HG03558 (cell line): ENCODE data around the gene AKR1C8.
"Not testable (repeated sequence)": the region's sequence is repeated elsewhere in the genome, so short reads cannot be mapped to it uniquely, and the experiment has no call there.

Experiments
- ATAC-seq: cut with Tn5 transposase; IDR thresholded peaks from one replicate; pipeline ENCODE4 v1.9.1; 2021; ENCODE audit warnings: moderate number of reproducible peaks; ENCODE audit not compliant: unreplicated experiment; ENCODE audit errors: extremely low read depth

Gene AKR1C8

DNA sequence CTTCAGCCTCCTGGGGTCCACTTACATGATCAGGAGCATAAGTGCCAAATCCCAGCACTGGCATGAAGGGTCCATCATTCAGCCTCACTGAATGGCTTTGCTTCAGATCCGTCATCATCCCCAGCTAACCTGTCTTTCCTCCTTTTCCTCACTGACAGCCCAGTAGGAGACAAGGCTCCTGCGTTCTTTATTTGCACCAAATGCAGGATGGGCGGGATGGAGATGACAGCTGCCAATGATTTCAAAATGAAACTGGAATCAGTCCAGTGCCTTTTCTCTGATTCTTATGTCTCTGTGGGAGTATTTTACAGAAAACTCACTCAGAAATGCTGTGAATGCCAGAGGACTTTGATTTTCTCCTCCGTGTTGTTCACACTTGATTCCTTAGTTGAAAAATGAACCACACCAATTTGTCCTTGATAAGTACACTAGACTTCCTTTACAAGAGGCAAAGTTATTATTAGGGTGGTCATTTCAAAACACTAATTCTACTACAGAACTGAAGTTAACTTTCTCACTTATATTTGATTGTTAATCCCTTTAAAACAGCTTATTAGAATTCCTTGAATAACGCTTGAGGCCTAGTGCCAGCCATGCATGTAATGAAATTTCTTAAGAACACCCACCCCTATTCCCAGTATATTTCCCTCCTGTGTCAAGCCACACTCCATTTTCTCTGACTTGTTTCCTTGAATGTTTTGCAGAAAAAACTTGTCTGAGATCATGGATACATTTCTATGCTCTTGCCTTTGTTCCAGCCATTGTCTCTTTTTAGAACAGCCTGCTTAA, at the start of gene AKR1C8:
AKR1C8 (minus strand) TSS at position 164 of the 789 bp plus-strand sequence; CDS start at position 118, 46 bp downstream.
- no peak for ATAC-seq

DNA sequence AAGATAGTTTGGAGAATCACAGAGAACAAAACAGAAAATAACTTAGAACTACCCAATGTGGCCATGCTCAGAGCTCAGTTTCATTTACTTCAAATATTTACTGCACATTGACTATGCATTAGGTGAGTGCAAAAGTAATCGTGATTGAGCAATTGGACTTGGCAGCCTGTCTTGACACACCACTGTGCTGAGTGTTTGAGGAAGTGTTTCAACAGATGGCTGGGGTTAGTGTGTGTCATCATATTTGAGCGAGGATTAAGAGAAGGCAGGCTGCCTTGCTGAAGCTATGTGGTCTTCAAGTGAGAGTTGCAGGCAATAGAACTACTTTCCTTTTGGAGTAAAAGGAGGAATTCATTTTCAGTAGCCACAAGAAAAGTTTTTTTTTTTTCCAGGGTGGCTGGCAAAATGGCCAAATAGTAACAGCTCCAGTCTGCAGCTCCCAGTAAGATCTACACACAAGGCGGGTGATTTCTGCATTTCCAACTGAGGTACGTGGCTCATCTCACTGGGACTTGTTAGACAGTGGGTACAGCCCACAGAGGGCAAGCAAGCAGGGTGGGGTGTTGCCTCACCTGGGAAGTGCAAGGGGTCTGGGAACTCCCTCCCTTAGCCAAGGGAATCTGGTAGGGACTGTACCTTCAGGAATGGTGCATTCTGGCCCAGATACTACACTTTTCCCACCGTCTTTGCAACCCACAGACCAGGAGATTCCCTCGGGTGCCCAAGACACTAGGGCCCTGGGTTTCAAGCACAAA, 49.3 kb upstream of the AKR1C8 start:
- ATAC-seq, result no peak

DNA sequence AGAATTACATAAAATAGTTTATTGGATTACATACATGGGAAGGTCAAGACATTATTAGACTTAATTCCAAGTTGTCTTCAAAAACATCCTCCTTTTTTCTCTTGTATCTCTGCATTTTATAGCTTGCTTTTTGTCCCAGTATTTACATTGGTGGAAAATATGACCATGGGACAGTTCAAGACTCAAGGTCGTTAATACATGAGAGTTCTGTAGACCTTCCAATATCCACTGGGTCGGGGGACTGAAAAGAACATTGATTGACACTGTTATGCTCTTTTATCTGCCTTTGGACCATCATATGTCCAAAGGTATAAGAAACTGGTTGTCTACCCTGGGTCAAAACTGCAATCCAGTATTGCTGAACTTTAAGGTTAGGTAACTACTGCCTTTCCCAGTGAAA, 48.4 kb upstream of the AKR1C8 start:
- ATAC-seq, result no peak

DNA sequence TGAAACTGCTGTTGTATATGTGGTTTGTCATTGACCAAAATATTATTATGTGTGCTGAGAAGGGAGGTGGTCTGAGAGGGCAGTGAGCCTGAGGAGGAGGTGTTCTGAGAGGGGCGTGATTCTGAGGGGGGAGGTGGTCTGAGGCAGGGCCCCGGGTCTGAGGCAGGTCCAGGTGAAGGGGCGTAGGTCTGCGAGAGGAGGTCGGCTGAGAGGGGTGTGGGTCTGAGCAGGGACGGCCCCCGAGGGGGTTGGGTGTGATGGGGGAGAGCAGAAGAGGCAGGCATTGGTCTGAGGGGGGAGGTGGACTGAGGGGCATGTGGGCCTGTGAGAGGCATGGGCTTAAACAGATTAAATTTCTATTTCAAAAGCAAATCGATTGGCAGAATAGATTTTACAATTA, 44.1 kb upstream of the AKR1C8 start:
- no peak for ATAC-seq

DNA sequence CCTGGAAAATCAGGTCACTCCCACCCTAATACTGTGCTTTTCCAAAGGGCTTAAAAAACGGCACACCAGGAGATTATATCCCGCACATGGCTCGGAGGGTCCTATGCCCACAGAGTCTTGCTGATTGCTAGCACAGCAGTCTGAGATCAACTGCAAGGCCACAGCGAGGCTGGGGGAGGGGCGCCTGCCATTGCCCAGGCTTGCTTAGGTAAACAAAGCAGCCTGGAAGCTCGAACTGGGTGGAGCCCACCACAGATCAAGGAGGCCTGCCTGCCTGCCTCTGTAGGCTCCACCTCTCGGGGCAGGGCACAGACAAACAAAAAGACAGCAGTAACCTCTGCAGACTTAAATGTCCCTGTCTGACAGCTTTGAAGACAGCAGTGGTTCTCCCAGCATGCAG, 38.0 kb upstream of the AKR1C8 start:
- not testable (repeated sequence) for ATAC-seq

DNA sequence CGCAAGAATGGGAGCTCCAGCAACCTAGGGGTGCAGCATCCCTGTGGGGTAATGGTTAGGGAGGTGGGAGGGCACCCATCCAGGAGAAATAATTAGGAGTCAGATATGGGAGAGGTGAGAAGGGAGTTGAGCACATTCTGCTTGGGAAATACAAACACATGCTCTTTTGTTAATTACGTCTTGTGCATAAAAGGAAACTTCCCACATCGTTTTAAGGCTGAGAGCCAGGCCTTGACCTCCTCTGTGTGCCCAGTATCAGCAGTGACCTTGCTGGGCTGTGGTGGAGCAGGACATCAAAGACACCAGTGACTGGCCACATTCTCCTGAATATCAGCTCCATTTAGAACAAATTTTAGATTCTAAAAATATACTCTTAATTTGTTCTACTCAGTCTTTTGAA, 34.3 kb upstream of the AKR1C8 start:
- no peak for ATAC-seq

DNA sequence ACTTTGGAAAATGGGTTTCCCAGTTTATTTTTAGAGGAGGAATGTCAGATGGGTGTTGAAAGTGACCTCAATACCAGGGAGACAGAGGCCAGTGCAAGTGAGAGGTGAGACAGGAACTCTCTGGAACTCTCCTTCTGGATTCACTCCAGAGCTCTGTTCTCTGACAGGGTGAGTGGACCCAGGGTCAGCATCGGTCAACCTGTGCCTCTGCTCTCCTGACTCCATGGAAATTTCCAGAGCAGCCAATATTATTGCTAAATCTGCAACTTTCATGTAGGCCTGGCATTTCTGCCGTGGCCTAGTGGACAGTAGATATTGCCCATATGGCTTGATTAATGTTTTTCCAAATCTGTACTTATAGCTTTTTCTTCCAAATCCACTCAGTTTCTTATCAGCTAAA, 31.9 kb upstream of the AKR1C8 start:
- no peak for ATAC-seq

DNA sequence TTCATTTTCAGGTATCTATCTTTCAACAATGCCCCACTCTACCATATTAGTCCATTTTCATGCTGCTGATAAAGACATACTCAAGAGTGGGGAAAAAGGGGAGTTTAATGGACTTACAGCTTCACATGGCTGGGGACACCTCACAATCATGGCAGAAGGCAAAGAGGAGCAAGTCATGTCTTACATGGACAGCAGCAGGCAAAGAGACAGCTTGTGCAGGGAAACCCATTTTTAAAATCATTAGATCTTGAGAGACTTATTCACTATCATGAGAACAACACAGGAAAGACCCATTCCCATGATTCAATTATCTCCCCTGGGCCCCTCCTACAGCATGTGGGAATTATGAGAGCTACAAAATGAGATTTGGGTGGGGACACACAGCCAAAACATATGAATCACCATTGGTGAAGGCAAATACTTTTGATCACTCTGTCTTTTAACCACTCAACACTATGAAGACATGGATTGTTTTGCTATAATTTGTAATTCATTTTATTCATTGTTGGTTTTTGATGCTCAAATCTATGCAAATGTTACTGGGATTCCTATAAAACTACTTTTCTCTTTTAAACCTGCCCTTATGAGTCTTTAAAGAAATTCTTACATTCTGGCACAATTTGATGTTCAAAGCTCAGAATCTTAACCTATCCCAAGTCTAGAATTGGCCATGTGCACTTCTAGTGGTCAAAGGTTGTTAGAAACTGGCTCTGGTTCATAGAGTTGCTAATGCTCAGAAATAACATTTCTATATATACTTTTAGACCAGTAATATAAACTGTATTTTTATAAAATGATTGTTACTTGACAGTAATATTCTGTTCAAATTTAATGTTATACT, 27.0 kb upstream of the AKR1C8 start:
- no peak for ATAC-seq

DNA sequence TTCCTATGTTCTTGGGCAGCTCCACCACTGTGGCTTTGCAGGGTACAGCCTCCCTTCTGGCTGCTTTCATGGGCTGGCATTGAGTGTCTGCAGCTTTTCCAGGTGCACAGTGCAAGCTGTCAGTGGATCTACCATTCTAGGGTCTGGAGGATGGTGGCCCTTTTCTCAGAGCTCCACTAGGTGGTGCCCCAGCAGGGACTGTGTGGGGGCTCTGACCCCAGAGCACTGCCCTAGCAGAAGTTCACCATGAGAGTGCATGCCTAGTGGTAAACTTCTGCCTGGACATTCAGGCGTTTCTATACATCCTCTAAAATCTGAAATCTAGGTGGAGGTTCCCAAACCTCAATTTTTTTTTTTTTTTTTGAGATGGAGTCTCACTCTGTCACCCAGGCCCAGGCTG, 25.3 kb upstream of the AKR1C8 start:
- ATAC-seq, result not testable (repeated sequence)

DNA sequence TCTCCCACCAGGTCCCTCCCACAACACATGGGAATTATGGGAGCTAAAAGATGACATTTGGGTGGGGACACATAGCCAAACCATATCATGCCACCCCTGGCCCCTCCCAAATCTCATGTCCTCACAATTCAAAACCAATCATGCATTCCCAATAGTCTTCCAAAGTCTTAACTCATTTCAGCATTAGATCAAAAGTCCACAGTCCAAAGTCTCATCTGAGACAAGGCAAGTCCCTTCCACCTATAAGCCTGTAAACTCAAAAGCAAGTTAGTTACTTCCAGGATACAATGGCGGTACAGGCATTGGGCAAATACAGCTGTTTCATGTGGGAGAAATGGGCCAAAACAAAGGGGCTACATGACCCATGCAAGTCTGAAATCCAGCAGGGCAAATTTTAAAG, 24.8 kb upstream of the AKR1C8 start:
- not testable (repeated sequence) for ATAC-seq

DNA sequence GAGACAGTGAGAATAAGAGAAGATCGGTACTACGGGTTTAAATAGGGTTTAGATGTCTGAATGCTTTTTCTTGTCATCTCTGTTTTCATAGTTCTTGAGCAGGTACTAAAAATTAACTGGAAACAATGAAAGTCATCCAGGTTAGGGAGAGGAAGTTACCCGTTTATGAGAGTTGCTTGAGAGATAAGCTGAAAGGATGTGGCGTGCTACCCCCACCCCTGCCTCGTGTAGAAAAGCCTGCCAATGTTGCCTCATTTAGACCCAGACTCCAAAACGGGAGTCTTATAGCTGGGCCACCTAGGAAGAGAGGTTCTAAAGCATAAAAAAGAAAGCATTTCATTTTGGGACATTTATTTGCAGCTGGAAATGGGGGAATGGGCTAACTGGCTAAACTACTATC, 21.8 kb upstream of the AKR1C8 start:
- no peak for ATAC-seq

DNA sequence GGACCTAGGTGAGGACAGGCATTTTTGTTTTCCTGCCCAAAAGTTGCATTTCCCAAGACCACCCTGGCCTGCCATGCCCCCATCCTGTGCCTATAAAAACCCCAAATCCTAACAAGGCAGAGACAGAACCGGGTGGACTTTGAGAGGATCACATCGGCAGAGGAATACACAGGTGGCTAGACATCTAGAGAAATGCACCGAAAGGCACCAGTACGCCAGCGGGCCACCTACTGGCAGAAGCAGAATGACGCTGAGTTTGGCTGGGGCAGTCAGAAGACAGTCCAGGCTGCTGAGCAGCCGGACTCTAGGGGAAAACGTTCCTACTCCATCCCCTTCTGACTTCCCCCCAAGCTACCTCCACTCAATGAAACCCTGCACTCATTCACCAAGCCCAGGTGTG, 14.4 kb upstream of the AKR1C8 start:
- ATAC-seq, result no peak

DNA sequence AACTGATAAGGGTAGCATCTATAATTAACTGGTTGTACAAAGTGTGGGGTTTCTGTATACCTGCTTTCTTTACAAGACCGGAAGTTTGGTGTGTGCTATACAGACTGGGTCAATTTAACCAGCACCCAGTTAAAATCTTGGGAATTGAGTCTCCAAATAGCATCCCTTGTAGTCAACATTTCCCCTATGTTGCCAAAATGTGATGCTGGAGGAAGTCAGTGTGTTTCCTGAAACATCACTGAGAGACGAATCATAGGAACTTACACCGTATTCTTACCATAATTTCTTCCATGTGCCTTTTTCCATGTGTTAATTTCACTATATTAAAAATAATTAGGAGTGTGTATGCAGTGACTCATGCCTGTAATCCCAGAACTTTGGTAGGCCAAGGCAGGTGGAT, 13.4 kb upstream of the AKR1C8 start:
- ATAC-seq, result no peak

DNA sequence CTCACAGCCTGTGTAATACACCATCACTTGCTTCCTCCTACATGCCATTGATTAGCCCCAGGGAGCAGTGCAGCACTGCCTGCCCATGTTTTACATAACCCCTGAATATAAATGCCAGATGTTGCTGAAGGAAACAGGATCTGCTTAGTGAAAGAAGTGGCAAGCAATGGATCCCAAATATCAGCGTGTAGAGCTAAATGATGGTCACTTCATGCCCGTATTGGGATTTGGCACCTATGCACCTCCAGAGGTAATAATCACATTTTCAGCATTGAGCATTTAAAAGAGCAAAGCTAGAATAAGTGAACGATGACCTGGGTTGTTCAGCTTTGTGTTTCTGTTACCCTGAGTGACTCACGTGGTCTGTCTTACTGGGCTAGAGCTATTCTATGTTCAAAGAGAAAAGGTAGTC, 11.8 kb upstream of the AKR1C8 start, which contains the start of gene AKR1C4:
AKR1C4 (plus strand) TSS at position 136 of the 412 bp plus-strand sequence; CDS start at position 167, 31 bp downstream.
- no peak for ATAC-seq

DNA sequence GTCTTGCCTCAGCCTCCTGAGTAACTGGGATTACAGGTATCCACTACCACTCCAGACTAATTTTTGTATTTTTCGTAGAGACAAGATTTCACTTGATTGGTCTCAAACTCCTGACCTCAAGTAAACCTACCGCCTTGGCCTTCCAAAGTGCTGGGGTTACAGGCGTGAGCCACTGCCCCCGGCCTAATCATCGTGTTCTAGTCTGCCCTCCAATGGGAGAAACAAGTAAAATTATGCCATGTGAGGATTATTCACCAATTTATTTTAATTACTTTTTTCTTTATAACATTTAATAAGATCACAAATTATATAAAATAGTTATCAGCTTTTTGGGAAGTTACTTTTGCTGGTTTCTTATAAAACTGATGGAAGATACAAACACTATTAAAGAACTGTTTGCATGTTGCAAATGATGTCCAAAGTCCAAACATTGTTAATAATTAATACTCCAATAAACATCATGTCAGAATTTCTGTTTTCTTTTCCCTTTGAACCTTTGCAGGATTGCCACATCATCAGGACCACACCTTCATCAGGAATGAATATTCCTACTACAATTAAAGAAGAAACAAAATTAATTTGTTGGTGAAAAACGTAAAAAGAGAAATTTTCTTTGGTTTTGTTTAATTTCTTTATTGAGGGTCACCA, 10.9 kb upstream of the AKR1C8 start:
- ATAC-seq, result no peak

DNA sequence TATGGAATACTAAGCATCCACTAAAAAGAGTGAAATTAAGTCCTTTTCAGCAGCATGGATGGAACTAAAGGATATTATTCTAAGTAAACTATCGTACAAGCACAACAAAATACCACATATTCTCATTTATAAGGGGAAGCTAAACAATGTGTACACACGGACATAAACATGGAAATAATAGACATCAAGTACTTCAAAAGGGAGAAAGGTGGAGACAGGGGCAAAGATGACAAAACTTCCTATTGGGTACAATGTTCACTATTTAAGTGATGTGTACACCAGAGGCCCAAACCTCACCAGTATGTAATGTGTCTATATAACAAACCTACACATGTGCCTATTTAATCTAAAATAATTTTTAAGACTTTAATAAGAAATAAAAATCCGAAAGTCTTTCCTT, 9.5 kb upstream of the AKR1C8 start:
- no peak for ATAC-seq

DNA sequence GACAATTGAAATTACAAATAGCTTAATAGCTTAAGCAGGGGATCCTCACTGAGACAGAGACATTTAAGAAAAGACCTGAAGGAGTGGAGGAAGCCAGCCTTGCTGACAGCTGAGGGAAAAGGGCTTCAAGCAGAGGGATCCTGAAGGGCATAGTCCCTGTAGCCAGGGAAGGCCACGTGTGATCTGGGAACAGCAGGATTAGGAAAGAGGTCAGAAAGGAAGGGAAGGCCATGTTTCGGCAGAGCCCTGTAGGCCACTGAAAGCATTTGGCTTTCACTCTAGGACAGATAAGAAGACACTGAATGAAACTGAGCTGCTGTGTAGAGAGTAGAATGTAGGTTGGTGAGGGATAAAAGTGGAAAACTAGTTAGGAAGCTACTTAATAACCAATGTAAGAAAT, 3.4 kb upstream of the AKR1C8 start:
- ATAC-seq, result no peak

DNA sequence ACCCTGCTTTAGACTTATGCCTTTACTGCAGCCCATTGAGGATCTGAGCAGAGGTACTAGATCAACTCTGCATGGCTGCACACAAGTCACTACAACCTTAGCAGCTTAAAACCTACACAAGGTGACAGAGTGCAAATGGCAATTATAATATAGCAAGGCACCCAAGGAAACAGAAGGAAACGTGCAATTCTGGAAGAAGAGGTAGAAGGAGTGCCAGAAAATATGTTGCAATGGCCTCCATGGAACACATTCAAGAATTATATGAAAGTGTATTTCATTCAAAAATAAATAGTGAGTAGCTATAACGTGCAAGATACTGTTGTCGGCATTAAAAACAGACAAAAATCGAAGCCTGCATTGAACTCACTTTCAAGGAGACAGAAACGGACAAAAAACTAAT, 2.9 kb upstream of the AKR1C8 start:
- no peak for ATAC-seq

DNA sequence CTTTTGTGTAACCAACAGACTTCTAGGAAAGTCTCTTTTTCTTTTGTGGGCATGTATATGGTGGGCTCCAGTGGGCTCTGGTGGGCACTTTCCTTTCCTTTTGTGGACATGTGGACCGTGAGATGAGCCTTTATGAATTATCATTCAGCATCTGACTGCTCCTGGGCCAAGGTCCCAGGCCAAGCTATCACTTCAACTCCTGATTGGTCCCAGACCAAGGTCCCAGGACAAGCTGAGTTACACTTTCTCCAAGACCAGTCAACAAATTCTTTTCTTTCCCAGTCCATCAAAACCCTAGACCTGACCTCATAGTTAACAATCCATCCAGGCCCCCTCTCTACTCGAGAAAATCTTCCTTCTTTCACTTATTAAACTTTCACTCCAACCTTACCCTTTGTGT, 1.0 kb downstream of the AKR1C8 start:
- ATAC-seq, result no peak

DNA sequence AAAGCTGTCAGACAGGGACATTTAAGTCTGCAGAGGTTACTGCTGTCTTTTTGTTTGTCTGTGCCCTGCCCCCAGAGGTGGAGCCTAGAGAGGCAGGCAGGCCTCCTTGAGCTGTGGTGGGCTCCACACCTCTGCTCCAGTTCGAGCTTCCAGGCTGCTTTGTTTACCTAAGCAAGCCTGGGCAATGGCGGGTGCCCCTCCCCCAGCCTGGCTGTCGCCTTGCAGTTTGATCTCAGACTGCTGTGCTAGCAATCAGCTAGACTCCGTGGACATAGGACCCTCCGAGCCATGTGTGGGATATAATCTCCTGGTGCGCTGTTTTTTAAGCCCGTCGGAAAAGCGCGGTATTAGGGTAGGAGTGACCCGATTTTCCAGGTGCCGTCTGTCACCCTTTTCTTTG, 4.4 kb downstream of the AKR1C8 start:
- not testable (repeated sequence) for ATAC-seq
